Activated CD4-positive, alpha-beta memory T cell treated with anti-CD3 and anti-CD28 coated beads for 36 hours (primary cell): ENCODE measurements around the gene FES. TPM values are rescaled to one million over a fixed set of nuclear protein-coding genes. Genes with fewer than 3 reads are reported as not detected.

ENCODE experiments used
- CTCF ChIA-PET: fragments of 350-600 bp; sonication (Branson Sonifier 250); formaldehyde crosslinking; loops from one replicate; lab custom pipeline; 2021; ENCODE audit warnings: antibody characterized with exemption, inconsistent platforms; lab: Charles Lee
- POLR2A ChIA-PET: fragments of 350-600 bp; sonication (Branson Sonifier 250); formaldehyde crosslinking; loops from one replicate; lab custom pipeline; 2021; ENCODE audit warnings: antibody characterized with exemption; lab: Charles Lee
- DNase-seq: peaks from one replicate; pipeline ENCODE4 v3.0.0-alpha.2; 2020
- H3K27ac Mint-ChIP-seq: one replicate; pipeline ENCODE4 v1.8.0; 2021; ENCODE audit warnings: mixed read lengths
- H3K27me3 Mint-ChIP-seq: one replicate; pipeline ENCODE4 v1.8.0; 2021; ENCODE audit warnings: mixed read lengths
- H3K36me3 Mint-ChIP-seq: one replicate; pipeline ENCODE4 v1.8.0; 2021; ENCODE audit warnings: mixed read lengths
- H3K4me1 Mint-ChIP-seq: one replicate; pipeline ENCODE4 v1.8.0; 2021; ENCODE audit warnings: low read depth, mixed read lengths
- H3K4me3 Mint-ChIP-seq: one replicate; pipeline ENCODE4 v1.8.0; 2021; ENCODE audit warnings: mild to moderate bottlenecking, mixed read lengths
- H3K9me3 Mint-ChIP-seq: one replicate; pipeline ENCODE4 v1.8.0; 2021; ENCODE audit warnings: mixed read lengths
- intact Hi-C: fragments of 100-400 bp; cut with micrococcal nuclease; formaldehyde crosslinking; loops from one replicate; pipeline ENCODE4 v1.15.1; 2023
- total RNA-seq, 2 experiments: library from RNA; stranded (reverse); gene quantifications; one replicate each; pipeline ENCODE4 v1.2.3, GENCODE V29; 2021

Gene FES
- total RNA-seq, 2 experiments from 2014 or later, result 18.0 to 21.1 TPM

DNA sequence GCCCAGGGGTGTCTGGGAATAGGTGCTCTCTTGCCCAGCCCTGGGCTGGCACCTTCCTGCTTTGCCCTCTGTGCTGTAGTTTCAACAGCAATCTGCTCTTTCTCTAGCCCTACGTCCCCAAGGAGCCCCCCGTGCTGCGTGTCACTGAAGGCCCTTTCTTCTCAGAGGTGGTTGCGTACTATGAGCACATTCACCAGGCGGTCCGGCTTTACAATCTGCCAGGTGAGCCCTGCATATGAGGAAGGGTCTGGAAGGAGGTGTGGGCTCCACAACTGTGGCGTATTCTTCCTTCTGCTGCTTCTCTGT is 28.4 kb downstream of the FES start:
- no peak overlapping the region for H3K4me3 Mint-ChIP-seq
- ChIA-PET POLR2A (no interaction called here), CTCF (no interaction called here)
- intact Hi-C loops, result no loop called here
- no peak for DNase-seq
- no peaks in the 10 kb centered on the region for H3K9me3 Mint-ChIP-seq
- no peak overlapping the region for H3K27ac Mint-ChIP-seq
- H3K27me3 Mint-ChIP-seq, result no peaks in the 10 kb centered on the region
- H3K4me1 Mint-ChIP-seq, result no peaks in the 10 kb centered on the region
- H3K36me3 Mint-ChIP-seq, result peaks cover 54% of the 10 kb centered on the region

DNA sequence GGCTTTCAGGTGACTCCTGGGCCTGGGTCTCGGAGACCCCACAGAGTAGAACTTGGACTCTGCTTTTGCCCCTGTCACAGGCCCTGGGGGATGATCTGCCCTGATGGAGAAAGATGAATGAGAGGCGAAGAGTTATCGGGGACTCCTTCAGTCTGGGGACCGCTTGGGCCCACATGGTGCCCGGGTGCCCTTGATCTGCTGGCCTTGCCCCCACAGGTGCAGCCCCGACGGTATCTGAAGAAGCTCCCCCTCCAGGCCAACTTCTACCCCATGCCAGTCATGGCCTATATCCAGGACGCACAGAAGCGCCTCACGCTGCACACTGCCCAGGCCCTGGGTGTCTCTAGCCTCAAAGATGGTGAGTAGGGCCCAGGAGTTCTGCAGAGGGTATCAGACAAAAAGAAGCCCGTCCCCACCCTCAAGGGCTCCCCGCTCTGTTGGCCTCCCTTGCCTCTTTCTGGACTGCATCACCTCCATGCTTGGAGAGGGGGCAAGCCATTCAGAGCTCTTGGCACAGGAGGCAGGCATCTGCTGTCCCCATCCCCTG is 29.2 kb downstream of the FES start:
- Mint-ChIP-seq H3K36me3 (peaks cover 55% of the 10 kb centered on the region), H3K27me3 (no peaks in the 10 kb centered on the region), H3K4me1 (no peaks in the 10 kb centered on the region), H3K9me3 (no peaks in the 10 kb centered on the region), H3K4me3 (no peak overlapping the region), H3K27ac (no peak overlapping the region)
- DNase-seq, result no peak
- intact Hi-C loops, result no loop called here
- POLR2A ChIA-PET, result interaction anchor here (0.7 kb wide), 1 partner anchor 24 kb away, joined by 3 read pairs; no protein-coding TSS in a partner anchor
- CTCF ChIA-PET, result interaction anchor here (0.7 to 1.5 kb wide), 3 partner anchors 11 to 43 kb away, joined by 3 to 5 read pairs (median 4); partner anchors contain the start of gene MAN2A2

DNA sequence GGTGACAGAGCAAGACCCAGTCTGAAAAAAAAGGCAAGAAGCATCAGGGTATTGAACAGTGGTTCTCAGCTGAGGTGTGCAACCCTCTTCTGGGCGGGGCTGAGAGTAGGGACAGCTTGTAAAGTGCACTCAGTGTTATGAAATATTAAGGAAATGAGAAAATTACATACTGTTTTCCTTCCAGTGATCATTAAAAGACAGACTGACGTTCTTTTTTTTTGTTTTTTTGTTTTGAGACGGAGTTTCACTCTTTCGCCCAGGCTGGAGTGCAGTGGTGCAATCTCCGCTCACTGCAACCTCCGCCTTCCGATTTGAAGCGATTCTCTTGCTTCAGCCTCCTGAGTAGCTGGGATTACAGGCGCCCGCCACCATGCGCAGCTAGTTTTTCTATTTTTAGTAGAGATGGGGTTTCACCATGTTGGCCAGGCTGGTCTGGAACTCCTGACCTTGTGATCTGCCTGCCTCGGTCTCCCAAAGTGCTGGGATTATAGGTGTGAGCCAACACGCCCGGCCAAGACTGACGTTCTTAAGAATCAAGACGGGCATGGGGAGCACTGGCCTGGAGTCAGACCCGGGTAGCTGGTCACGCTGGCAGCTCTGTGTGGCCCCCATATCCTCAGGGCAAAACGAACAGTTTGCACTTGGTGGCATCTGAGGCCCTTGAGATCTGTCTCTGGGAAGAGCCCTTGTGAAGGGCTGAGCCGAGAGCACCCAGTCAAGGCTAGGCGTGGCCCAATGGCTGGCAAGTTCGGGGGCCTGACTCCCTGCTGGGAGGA is 30.2 kb downstream of the FES start:
- H3K4me1 Mint-ChIP-seq, result no peaks in the 10 kb centered on the region
- POLR2A ChIA-PET, result interaction anchor here (0.6 to 0.7 kb wide), 2 partner anchors 25 to 471 kb away, joined by 3 read pairs; no protein-coding TSS in a partner anchor
- no peak overlapping the region for H3K27ac Mint-ChIP-seq
- H3K9me3 Mint-ChIP-seq, result no peaks in the 10 kb centered on the region
- H3K27me3 Mint-ChIP-seq, result no peaks in the 10 kb centered on the region
- no peak overlapping the region for H3K4me3 Mint-ChIP-seq
- DNase-seq, result no peak
- intact Hi-C loops, result no loop called here
- H3K36me3 Mint-ChIP-seq, result peaks cover 56% of the 10 kb centered on the region
- CTCF ChIA-PET, result interaction anchor here (0.7 to 1.8 kb wide), 4 partner anchors 12 to 42 kb away, joined by 3 to 5 read pairs (median 4); partner anchors contain the start of genes HDDC3 and MAN2A2

DNA sequence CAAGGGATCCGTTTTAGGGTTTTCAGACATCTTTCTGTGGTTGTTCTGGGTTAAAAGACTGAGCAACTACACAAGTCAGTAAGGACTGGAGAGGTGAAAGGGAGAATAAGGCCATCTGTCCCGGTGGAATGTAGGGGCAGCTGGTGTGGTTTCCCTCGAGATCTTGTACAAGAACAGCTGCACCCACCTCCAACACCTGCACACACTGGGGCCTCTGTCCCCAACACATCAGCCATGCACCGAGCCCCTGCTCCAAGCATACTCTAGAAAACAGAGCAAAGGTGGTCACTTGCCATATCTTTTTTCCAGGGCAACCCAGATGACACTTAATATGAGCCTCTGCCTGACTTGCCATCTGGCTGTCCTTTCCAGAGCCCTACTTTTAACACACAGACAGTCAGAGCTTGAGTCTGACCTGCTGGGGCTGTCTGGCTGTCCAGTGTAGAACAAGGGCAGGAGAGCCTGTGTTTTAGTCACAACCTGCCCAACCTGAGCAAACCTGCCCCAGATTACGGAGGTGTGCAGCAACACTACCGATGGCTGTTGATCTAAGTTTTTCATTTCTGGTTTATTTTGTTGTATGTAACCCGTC is 31.0 kb downstream of the FES start:
- no peaks in the 10 kb centered on the region for H3K27me3 Mint-ChIP-seq
- no peaks in the 10 kb centered on the region for H3K9me3 Mint-ChIP-seq
- no peaks in the 10 kb centered on the region for H3K4me1 Mint-ChIP-seq
- DNase-seq, result no peak
- peaks cover 63% of the 10 kb centered on the region for H3K36me3 Mint-ChIP-seq
- no peak overlapping the region for H3K27ac Mint-ChIP-seq
- intact Hi-C loops, result no loop called here
- CTCF ChIA-PET, result interaction anchor here (1.8 kb wide), 1 partner anchor 17 kb away, joined by 5 read pairs; the partner anchor contains the start of gene HDDC3
- POLR2A ChIA-PET, result no interaction called here
- H3K4me3 Mint-ChIP-seq, result no peak overlapping the region

DNA sequence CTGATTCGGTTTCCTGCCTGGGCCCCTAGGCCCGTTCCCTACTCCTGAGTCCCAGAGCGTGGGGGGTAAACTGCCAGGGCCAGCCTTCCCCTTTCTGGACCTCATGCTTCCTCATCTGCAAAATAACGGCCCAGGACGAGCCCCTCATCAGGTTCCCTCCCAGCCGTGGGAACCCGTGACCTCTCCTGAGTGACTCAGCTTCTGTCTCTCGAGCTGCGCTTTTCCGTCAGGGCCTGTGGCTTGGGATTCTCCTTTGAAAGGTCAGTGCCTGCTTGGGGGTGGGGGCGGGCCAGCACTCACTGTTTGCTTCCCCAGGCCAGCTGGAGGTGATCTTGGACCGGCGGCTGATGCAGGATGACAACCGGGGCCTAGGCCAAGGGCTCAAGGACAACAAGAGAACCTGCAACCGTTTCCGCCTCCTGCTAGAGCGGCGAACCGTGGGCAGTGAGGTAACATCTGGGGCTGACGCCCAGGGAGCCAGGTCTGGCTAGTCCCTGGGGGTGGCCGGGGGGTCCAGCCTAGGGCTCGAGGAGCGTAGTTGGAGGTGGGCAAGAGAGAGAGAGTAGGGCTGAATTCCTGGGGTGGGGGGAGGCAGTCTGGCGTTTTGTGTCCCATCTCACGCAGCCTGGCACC is 31.6 kb downstream of the FES start:
- H3K36me3 Mint-ChIP-seq, result peaks cover 64% of the 10 kb centered on the region
- CTCF ChIA-PET, result interaction anchor here (1.8 kb wide), 1 partner anchor 16 kb away, joined by 5 read pairs; the partner anchor contains the start of gene HDDC3

DNA sequence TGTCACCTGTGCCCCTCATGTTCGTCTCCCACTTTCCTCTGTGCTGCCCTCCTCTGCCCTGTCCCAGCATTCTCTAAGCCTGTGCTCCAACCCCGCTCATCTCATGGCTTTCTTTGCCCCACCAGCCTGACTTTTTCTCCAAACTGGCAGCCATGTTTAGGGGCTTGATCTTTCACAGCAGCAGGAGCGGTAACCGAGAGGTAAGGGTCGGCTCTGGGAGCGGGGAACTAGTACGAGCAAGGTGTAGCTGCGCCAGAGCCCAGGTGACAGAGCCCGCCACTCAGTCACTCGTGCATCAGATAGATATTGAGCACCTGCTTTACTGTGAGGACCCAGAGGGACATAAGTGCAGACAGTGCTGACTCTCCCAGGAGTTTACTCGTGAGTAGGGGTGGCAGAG is 32.2 kb downstream of the FES start:
- Mint-ChIP-seq H3K27me3 (no peaks in the 10 kb centered on the region), H3K9me3 (no peaks in the 10 kb centered on the region), H3K4me3 (no peak overlapping the region), H3K36me3 (peaks cover 65% of the 10 kb centered on the region), H3K27ac (no peak overlapping the region), H3K4me1 (no peaks in the 10 kb centered on the region)
- no peak for DNase-seq
- ChIA-PET POLR2A (no interaction called here), CTCF (interaction anchor here (1.3 kb wide), 1 partner anchor 14 kb away, joined by 3 read pairs; the partner anchor contains the start of gene MAN2A2)
- intact Hi-C loops, result no loop called here

More for the DNA sequence above, 31.6 kb downstream of the FES start:
- H3K4me1 Mint-ChIP-seq, result no peaks in the 10 kb centered on the region
- intact Hi-C loops, result no loop called here
- no peaks in the 10 kb centered on the region for H3K9me3 Mint-ChIP-seq
- DNase-seq, result no peak
- POLR2A ChIA-PET, result no interaction called here
- no peak overlapping the region for H3K4me3 Mint-ChIP-seq
- no peak overlapping the region for H3K27ac Mint-ChIP-seq
- H3K27me3 Mint-ChIP-seq, result no peaks in the 10 kb centered on the region

DNA sequence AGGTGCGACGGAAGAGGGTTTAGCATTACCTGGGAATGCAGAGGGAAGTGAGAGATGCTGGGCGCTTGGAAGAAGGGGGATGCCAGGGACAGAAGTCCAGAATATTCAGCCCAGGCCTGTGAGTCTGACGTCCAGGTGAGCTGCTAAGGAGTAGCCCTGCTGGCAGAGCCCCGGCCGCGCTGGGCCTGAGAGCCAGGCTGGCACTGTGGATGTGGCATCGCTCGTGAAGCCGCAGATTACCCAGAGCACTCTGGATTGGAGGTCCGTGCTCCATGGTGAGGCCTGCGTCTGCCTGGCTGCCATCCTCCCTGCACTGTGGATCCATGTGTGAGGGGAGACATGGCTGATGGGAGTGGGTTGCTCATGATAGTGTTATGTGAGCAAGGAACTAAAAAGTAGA is 33.3 kb downstream of the FES start:
- H3K4me3 Mint-ChIP-seq, result no peak overlapping the region
- H3K27ac Mint-ChIP-seq, result no peak overlapping the region
- DNase-seq, result no peak
- H3K27me3 Mint-ChIP-seq, result no peaks in the 10 kb centered on the region
- peaks cover 7% of the 10 kb centered on the region for H3K4me1 Mint-ChIP-seq
- ChIA-PET POLR2A (no interaction called here), CTCF (interaction anchor here (1.0 to 1.3 kb wide), 2 partner anchors 14 to 15 kb away, joined by 3 to 4 read pairs; partner anchors contain the start of genes HDDC3 and MAN2A2)
- H3K36me3 Mint-ChIP-seq, result peaks cover 69% of the 10 kb centered on the region
- H3K9me3 Mint-ChIP-seq, result no peaks in the 10 kb centered on the region
- intact Hi-C loops, result no loop called here

DNA sequence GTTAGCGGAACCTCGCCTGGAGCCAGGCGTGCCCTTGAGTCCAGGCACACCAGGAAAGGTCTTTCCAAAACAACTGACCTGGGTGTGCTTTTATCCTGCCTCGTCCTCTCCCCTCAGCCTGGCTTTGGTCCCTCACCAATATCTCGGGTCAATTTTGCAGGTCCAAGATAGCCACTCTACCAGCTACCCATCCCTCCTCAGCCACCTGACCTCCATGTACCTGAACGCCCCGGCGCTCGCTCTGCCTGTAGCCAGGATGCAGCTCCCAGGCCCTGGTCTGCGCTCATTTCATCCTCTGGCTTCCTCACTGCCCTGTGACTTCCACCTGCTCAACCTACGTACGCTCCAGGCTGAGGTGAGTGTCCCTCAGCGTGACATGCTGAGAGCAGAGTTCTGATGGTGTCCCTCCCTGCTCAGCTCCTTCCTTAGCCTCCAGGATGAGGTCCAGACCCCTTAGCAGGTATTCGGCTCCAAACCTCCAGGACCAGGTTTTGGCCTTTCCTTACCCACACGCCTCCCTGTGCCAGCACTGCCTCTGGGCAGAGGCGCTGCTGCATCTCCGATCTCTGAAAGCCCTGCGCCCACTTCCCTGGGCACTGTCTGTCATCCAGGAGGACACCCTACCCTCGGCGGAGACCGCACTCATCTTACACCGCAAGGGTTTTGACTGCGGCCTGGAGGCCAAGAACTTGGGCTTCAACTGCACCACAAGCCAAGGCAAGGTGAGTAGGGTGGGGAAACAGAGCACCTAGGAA is 33.9 kb downstream of the FES start:
- Mint-ChIP-seq H3K4me1 (peaks cover 13% of the 10 kb centered on the region), H3K9me3 (no peaks in the 10 kb centered on the region), H3K4me3 (no peak overlapping the region), H3K36me3 (peaks cover 64% of the 10 kb centered on the region), H3K27me3 (no peaks in the 10 kb centered on the region), H3K27ac (no peak overlapping the region)
- CTCF ChIA-PET, result interaction anchor here (0.8 to 1.0 kb wide), 2 partner anchors 13 to 14 kb away, joined by 3 to 4 read pairs; partner anchors contain the start of gene HDDC3
- POLR2A ChIA-PET, result no interaction called here
- intact Hi-C loops, result no loop called here
- DNase-seq, result no peak

DNA sequence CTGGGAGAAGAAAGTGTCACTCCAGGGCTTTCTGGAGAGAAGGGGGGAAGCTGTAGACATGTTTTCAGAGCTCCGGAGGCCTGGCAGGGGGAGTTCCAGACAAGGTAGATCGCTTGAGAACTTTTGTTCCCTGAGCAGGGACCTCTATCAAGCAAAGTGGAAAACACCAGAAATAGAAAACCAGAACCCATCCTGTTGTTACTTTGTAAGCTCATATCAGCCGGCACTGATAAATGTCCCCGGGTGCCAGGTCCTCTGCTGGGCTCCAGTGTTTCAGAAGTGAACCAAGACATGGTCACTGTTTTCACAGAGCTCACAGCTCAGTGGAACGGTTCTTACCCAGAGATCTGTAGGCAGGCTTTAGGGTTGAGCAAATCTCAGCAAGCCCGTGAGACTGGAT is 34.5 kb downstream of the FES start:
- peaks cover 62% of the 10 kb centered on the region for H3K36me3 Mint-ChIP-seq
- intact Hi-C loops, result no loop called here
- H3K4me3 Mint-ChIP-seq, result no peak overlapping the region
- no peaks in the 10 kb centered on the region for H3K9me3 Mint-ChIP-seq
- no peaks in the 10 kb centered on the region for H3K27me3 Mint-ChIP-seq
- CTCF ChIA-PET, result interaction anchor here (0.8 kb wide), 1 partner anchor 13 kb away, joined by 3 read pairs; the partner anchor contains the start of gene HDDC3
- H3K27ac Mint-ChIP-seq, result no peak overlapping the region
- no peak for DNase-seq
- POLR2A ChIA-PET, result no interaction called here
- peaks cover 19% of the 10 kb centered on the region for H3K4me1 Mint-ChIP-seq

DNA sequence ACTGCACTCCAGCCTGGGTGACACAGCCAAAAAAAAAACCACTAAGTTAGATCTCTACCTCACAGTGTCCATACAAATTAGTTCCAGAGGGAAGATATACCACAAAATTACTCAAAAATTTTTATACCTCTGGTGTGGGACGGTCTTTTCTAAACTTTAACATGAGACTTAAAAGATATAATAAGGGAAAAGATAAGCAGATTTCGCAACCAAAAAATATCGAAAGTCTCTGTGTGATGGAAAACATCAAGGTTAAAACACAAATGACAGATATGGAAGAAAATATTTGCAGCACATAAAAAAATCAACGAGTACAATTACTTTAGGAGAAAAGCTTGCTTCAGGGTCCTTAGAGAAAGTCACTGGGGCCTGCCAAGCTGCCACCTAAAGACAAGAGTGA is 37.6 kb downstream of the FES start:
- H3K9me3 Mint-ChIP-seq, result no peaks in the 10 kb centered on the region
- H3K4me1 Mint-ChIP-seq, result peaks cover 28% of the 10 kb centered on the region
- peaks cover 47% of the 10 kb centered on the region for H3K36me3 Mint-ChIP-seq
- H3K4me3 Mint-ChIP-seq, result no peak overlapping the region
- POLR2A ChIA-PET, result interaction anchor here (1.9 kb wide), 1 partner anchor 19 kb away, joined by 12 read pairs; the partner anchor contains the start of gene MAN2A2
- intact Hi-C loops, result no loop called here
- no peaks in the 10 kb centered on the region for H3K27me3 Mint-ChIP-seq
- CTCF ChIA-PET, result interaction anchor here (1.1 to 6.3 kb wide), 3 partner anchors 11 to 602 kb away, joined by 3 to 70 read pairs (median 19); partner anchors contain the start of genes HDDC3, MAN2A2 and UNC45A
- H3K27ac Mint-ChIP-seq, result peak overlapping the region; percentile 79
- DNase-seq, result no peak
